Common myeloid progenitor, CD34-positive (primary cell): ENCODE data around the gene OPTC.

Experiments used
- CTCF ChIA-PET: fragments of 350-600 bp; sonication (Branson Sonifier 250); formaldehyde crosslinking; loops from one replicate; lab custom pipeline; 2021; ENCODE audit warnings: antibody characterized with exemption; lab: Charles Lee
- POLR2A ChIA-PET: fragments of 350-600 bp; sonication (Branson Sonifier 250); formaldehyde crosslinking; loops from one replicate; lab custom pipeline; 2021; ENCODE audit warnings: antibody characterized with exemption; lab: Charles Lee
- DNase-seq, 3 donors: peaks; one replicate each; pipeline versions ENCODE4 v3.0.0 to v3.0.0-alpha.2; 2013
- H3K27ac ChIP-seq, 2 experiments: 1 replicate in 1 of 2; 2 replicates in 1 of 2; pipeline ENCODE4 v1.7.0; 2013; ENCODE audit warnings: inconsistent platforms in 2 of 2, low read length in 2 of 2, mild to moderate bottlenecking in 2 of 2, low read depth in 1 of 2, moderate library complexity in 1 of 2; ENCODE audit not compliant: severe bottlenecking in 2 of 2, insufficient read depth in 1 of 2, poor library complexity in 1 of 2
- H3K27me3 ChIP-seq, 5 experiments: replicated peaks in 2 of 5; 1 replicate in 3 of 5; 2 replicates in 2 of 5; pipeline versions ENCODE4 v1.6.1 to v1.7.0; 2013; ENCODE audit warnings: low read length in 4 of 5, mild to moderate bottlenecking in 2 of 5, moderate library complexity in 2 of 5, inconsistent platforms in 1 of 5; ENCODE audit not compliant: insufficient read depth in 5 of 5, control insufficient read depth in 4 of 5
- H3K36me3 ChIP-seq, 4 experiments: 1 replicate in 2 of 4; 2 replicates in 2 of 4; pipeline versions ENCODE4 v1.6.1 to v1.7.0; 2013; ENCODE audit warnings: low read length in 3 of 4, control low read depth in 1 of 4, mild to moderate bottlenecking in 1 of 4; ENCODE audit not compliant: control insufficient read depth in 4 of 4, insufficient read depth in 4 of 4
- H3K4me1 ChIP-seq, 4 experiments: 1 replicate in 3 of 4; 2 replicates in 1 of 4; pipeline versions ENCODE4 v1.6.1 to v1.7.1; 2013; ENCODE audit warnings: low read length in 3 of 4, mild to moderate bottlenecking in 3 of 4, control low read depth in 1 of 4, inconsistent platforms in 1 of 4, moderate library complexity in 1 of 4; ENCODE audit not compliant: control insufficient read depth in 4 of 4, insufficient read depth in 4 of 4; ENCODE audit errors: control extremely low read depth in 1 of 4
- H3K4me3 ChIP-seq, 7 experiments: 1 replicate in 4 of 7; 2 replicates in 3 of 7; pipeline versions ENCODE4 v1.5.1 to v1.7.0; 2013; ENCODE audit warnings: mild to moderate bottlenecking in 7 of 7, low read length in 6 of 7, moderate library complexity in 6 of 7, inconsistent platforms in 2 of 7, low read depth in 2 of 7, control low read depth in 1 of 7; ENCODE audit not compliant: insufficient read depth in 4 of 7, control insufficient read depth in 1 of 7; ENCODE audit errors: extremely low read depth in 1 of 7
- H3K9me3 ChIP-seq, 5 experiments: 1 replicate in 4 of 5; 2 replicates in 1 of 5; pipeline versions ENCODE4 v1.6.1 to v1.7.1; 2013; ENCODE audit warnings: low read length in 4 of 5, mild to moderate bottlenecking in 2 of 5, inconsistent platforms in 1 of 5, low read depth in 1 of 5, moderate library complexity in 1 of 5; ENCODE audit not compliant: control insufficient read depth in 4 of 5, insufficient read depth in 2 of 5; ENCODE audit errors: control extremely low read depth in 1 of 5
- WGBS: methylation state at CpG from one replicate; pipeline ENCODE4 v1.1.5; 2013; ENCODE audit not compliant: insufficient coverage; 5-methylcytosine and 5-hydroxymethylcytosine counted together

OPTC gene

DNA sequence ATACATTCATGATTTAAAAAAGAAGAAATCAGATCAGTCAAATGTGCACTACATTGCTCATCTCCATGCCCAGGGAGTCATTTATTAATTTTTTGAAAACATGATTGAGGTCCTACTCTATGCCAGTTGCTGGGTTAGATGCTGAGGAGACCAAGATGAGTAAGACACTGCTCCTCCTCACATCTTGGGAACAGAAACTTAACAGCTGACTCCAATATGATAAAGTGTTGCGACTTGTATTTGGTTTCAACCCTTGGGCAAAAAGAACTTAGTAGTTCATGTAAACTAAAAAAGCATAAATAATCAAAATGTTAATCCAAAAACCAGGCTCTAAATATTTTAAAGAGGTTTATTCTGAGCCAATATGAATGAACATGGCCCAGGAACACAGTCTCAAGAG lies 56.9 kb downstream of the OPTC start:
- H3K36me3 ChIP-seq, result no peaks in the 10 kb centered on the region
- H3K9me3 ChIP-seq, result no peaks in the 10 kb centered on the region
- ChIA-PET CTCF (no interaction called here), POLR2A (no interaction called here)
- no peak overlapping the region for H3K27ac ChIP-seq
- peaks cover 0 to 2% (median 0%) of the 10 kb centered on the region in 5 experiments for H3K27me3 ChIP-seq
- no peak overlapping the region for H3K4me3 ChIP-seq
- no CpG with 5 or more reads among the region's 1 CpG for WGBS
- peaks cover 0 to 2% (median 0%) of the 10 kb centered on the region in 4 experiments for H3K4me1 ChIP-seq
- no peak for DNase-seq

DNA sequence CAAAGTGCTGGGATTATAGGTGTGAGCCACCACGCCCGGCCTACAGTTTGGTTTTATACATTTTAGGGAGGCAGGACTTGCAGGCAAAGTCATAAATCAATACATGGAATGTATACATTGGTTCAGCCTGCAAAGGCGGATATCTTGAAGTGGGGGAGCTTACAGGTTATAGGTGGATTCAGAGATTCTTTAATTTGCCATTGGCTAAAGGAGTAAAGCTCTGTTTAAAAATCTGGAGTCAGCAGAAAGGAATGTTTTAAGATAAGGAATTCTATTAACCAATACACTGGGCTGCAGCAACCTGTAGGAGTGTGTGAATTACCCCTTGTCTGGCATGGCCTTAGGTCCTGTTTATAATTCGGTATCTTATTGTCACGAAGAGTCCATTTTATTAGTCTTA lies 57.6 kb downstream of the OPTC start:
- no peak overlapping the region for H3K4me3 ChIP-seq
- H3K9me3 ChIP-seq, result no peaks in the 10 kb centered on the region
- DNase-seq, result no peak
- no peaks in the 10 kb centered on the region for H3K36me3 ChIP-seq
- H3K27me3 ChIP-seq, result peaks cover 0 to 2% (median 0%) of the 10 kb centered on the region in 5 experiments
- WGBS, result 100% methylated on average over 4 of the region's 5 CpGs
- POLR2A ChIA-PET, result interaction anchor here (0.6 kb wide), 1 partner anchor 9 kb away, joined by 3 read pairs; no protein-coding TSS in a partner anchor
- CTCF ChIA-PET, result no interaction called here
- H3K27ac ChIP-seq, result no peak overlapping the region
- H3K4me1 ChIP-seq, result no peaks in the 10 kb centered on the region

DNA sequence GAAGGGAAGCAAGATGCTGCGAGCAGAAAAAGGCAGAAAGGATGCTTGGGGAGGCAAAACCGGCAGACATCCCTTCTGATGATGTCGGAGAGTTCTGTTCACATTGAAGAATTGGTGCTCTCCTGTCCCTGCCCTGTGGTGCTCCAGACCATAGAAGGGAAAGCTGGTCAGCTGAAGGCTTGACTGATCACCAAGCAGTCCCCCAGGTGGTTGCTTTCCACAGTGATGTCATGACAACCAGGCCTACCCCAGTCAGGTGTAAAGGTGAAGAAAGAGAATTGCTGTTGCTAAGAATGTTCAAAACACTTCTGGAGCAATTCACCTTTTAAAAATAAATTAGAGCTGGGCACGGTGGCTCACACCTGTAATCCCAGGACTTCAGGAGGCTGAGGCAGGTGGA lies 59.5 kb downstream of the OPTC start:
- CTCF ChIA-PET, result interaction anchor here (1.0 to 1.3 kb wide), 2 partner anchors 23 to 40 kb away, joined by 3 read pairs; no protein-coding TSS in a partner anchor
- POLR2A ChIA-PET, result no interaction called here

DNA sequence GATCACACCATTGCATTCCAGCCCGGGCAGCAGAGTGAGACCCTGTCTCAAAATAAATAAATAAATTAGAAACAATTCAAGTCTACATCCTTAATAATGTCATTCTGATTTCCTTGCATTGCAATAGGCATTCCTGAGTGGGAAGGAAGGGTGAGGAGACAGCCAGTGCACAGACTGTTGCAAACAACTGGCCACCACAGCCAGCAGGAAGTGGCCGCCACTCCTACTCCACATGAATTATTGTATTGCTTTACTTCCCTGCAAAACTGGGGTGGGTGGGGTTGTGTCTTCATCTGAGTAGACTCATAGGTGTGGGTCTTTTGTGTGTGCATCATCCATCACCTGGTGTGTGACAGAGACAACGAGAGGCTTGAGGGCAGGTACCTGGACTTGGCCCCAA lies 60.1 kb downstream of the OPTC start:
- Histone ChIP-seq H3K4me3 (no peak overlapping the region), H3K9me3 (no peaks in the 10 kb centered on the region), H3K27me3 (peaks cover 0 to 4% (median 0%) of the 10 kb centered on the region in 5 experiments), H3K36me3 (no peaks in the 10 kb centered on the region), H3K4me1 (no peaks in the 10 kb centered on the region), H3K27ac (no peak overlapping the region)
- no peak for DNase-seq
- ChIA-PET POLR2A (no interaction called here), CTCF (interaction anchor here (1.3 kb wide), 1 partner anchor 39 kb away, joined by 3 read pairs; no protein-coding TSS in a partner anchor)
- no CpG with 5 or more reads among the region's 3 CpGs for WGBS

More for the DNA sequence above, 59.5 kb downstream of the OPTC start:
- Histone ChIP-seq H3K27ac (no peak overlapping the region), H3K9me3 (no peaks in the 10 kb centered on the region), H3K36me3 (no peaks in the 10 kb centered on the region), H3K4me3 (no peak overlapping the region), H3K27me3 (peaks cover 0 to 4% (median 0%) of the 10 kb centered on the region in 5 experiments), H3K4me1 (no peaks in the 10 kb centered on the region)
- DNase-seq, result no peak
- 100% methylated on average over 4 of the region's 4 CpGs for WGBS

DNA sequence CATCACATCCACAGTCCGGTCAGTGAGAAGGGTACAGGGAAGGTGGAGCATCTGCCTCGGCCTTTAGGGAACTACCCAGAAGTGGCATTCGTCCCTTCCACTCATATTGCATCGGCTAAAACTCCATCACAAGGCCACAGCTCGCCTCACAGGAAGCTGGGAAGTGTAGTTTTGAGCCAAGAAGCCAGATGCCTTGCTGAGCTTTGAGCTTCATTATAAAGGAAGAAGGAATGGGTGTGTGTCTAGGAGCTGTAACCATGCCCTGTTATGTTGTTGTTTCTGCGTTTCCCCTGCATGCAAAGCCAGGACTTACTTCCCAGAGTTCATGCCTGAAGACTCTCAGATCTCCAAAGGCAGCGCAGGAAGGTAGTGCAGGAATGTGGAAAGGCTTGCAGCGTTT lies 61.1 kb downstream of the OPTC start:
- H3K27ac ChIP-seq, result no peak overlapping the region
- no peak for DNase-seq
- WGBS, result 97% methylated on average over 7 of the region's 8 CpGs
- H3K27me3 ChIP-seq, result peaks cover 0 to 2% (median 0%) of the 10 kb centered on the region in 5 experiments
- H3K4me3 ChIP-seq, result no peak overlapping the region
- H3K4me1 ChIP-seq, result no peaks in the 10 kb centered on the region
- CTCF ChIA-PET, result no interaction called here
- H3K36me3 ChIP-seq, result no peaks in the 10 kb centered on the region
- POLR2A ChIA-PET, result interaction anchor here (1.3 kb wide), 1 partner anchor 23 kb away, joined by 4 read pairs; no protein-coding TSS in a partner anchor
- H3K9me3 ChIP-seq, result no peaks in the 10 kb centered on the region

- ChIA-PET POLR2A (interaction anchor here (0.6 to 1.3 kb wide), 3 partner anchors 16 to 52 kb away, joined by 3 to 5 read pairs (median 4); no protein-coding TSS in a partner anchor), CTCF (interaction anchor here (1.3 kb wide), 1 partner anchor 52 kb away, joined by 5 read pairs; no protein-coding TSS in a partner anchor)
- Histone ChIP-seq H3K9me3 (no peaks in the 10 kb centered on the region), H3K4me1 (no peaks in the 10 kb centered on the region), H3K36me3 (no peaks in the 10 kb centered on the region), H3K27ac (no peak overlapping the region), H3K4me3 (no peak overlapping the region), H3K27me3 (peaks cover 0 to 2% (median 0%) of the 10 kb centered on the region in 5 experiments)
- WGBS, result 96% methylated on average over 7 of the region's 7 CpGs
- DNase-seq, result no peak
Measured at GRCh38 chr1:203555511-203556046, 61.6 kb downstream of the OPTC start.
